Trophoblast cell (in vitro differentiated cells and primary cell): ENCODE results near the gene UNC13A.

Experiments used
- DNase-seq, 2 donors: peaks; one replicate each; pipeline ENCODE4 v3.0.0-alpha.2; 2016
- H2AFZ ChIP-seq: 2 replicates; pipeline ENCODE4 v1.6.1; 2013; ENCODE audit warnings: low read length, moderate library complexity, mild to moderate bottlenecking; ENCODE audit not compliant: insufficient read depth, poor library complexity
- H2AK5ac ChIP-seq: 2 replicates; pipeline ENCODE4 v1.6.1; 2013; ENCODE audit warnings: mild to moderate bottlenecking, low read length
- H2BK120ac ChIP-seq: 2 replicates; pipeline ENCODE4 v1.6.1; 2013; ENCODE audit warnings: low read length, mild to moderate bottlenecking, moderate library complexity; ENCODE audit not compliant: insufficient read depth, poor library complexity
- H2BK12ac ChIP-seq: 2 replicates; pipeline ENCODE4 v1.6.1; 2013; ENCODE audit warnings: mild to moderate bottlenecking, low read length, moderate library complexity
- H2BK5ac ChIP-seq: 2 replicates; pipeline ENCODE4 v1.6.1; 2013; ENCODE audit warnings: low read length, low read depth, moderate library complexity, mild to moderate bottlenecking; ENCODE audit not compliant: poor library complexity
- H3K14ac ChIP-seq: 2 replicates; pipeline ENCODE4 v1.6.1; 2013; ENCODE audit warnings: mild to moderate bottlenecking, low read length
- H3K18ac ChIP-seq: 2 replicates; pipeline ENCODE4 v1.6.1; 2013; ENCODE audit warnings: mild to moderate bottlenecking, low read length
- H3K23ac ChIP-seq: 2 replicates; pipeline ENCODE4 v1.6.1; 2013; ENCODE audit warnings: low read length
- H3K27ac ChIP-seq: 2 replicates; pipeline ENCODE4 v1.5.1; 2013; ENCODE audit warnings: low read depth, mild to moderate bottlenecking, inconsistent platforms, low read length, moderate library complexity
- H3K27me3 ChIP-seq: 2 replicates; pipeline ENCODE4 v1.6.1; 2013; ENCODE audit warnings: inconsistent platforms, mild to moderate bottlenecking, low read length, moderate library complexity; ENCODE audit not compliant: insufficient read depth
- H3K36me3 ChIP-seq, 2 experiments: 1 replicate in 1 of 2; 2 replicates in 1 of 2; pipeline ENCODE4 v1.6.1; 2013; ENCODE audit warnings: low read length in 2 of 2, mild to moderate bottlenecking in 2 of 2, moderate library complexity in 1 of 2; ENCODE audit not compliant: insufficient read depth in 2 of 2, control insufficient read depth in 1 of 2
- H3K4ac ChIP-seq: 2 replicates; pipeline ENCODE4 v1.6.1; 2013; ENCODE audit warnings: low read depth, mild to moderate bottlenecking, low read length, moderate library complexity
- H3K4me1 ChIP-seq, 2 experiments: 1 replicate in 1 of 2; 2 replicates in 1 of 2; pipeline ENCODE4 v1.6.1; 2013; ENCODE audit warnings: low read length in 2 of 2, mild to moderate bottlenecking in 2 of 2, moderate library complexity in 1 of 2; ENCODE audit not compliant: insufficient read depth in 2 of 2, control insufficient read depth in 1 of 2
- H3K4me2 ChIP-seq: 2 replicates; pipeline ENCODE4 v1.6.1; 2013; ENCODE audit warnings: inconsistent platforms, mild to moderate bottlenecking, low read length, moderate library complexity
- H3K4me3 ChIP-seq: 2 replicates; pipeline ENCODE4 v1.5.1; 2013; ENCODE audit warnings: mild to moderate bottlenecking, low read depth, low read length, inconsistent platforms
- H3K79me1 ChIP-seq: one replicate; pipeline ENCODE4 v1.6.1; 2013; ENCODE audit warnings: low read length
- H3K79me2 ChIP-seq: 2 replicates; pipeline ENCODE4 v1.6.1; 2013; ENCODE audit warnings: low read length, mild to moderate bottlenecking; ENCODE audit not compliant: control insufficient read depth, insufficient read depth, poor library complexity
- H3K9ac ChIP-seq: 2 replicates; pipeline ENCODE4 v1.6.1; 2013; ENCODE audit warnings: mild to moderate bottlenecking, low read length
- H3K9me3 ChIP-seq: 2 replicates; pipeline ENCODE4 v1.6.1; 2013; ENCODE audit warnings: low read depth, mild to moderate bottlenecking, control low read depth, inconsistent platforms, low read length; ENCODE audit not compliant: insufficient read depth
- H4K12ac ChIP-seq: 2 replicates; pipeline ENCODE4 v1.6.1; 2013; ENCODE audit warnings: low read depth, mild to moderate bottlenecking, low read length, moderate library complexity
- H4K8ac ChIP-seq: 2 replicates; pipeline ENCODE4 v1.6.1; 2013; ENCODE audit warnings: low read depth, mild to moderate bottlenecking, low read length, moderate library complexity
- H4K91ac ChIP-seq: one replicate; pipeline ENCODE4 v1.6.1; 2013; ENCODE audit warnings: low read depth, mild to moderate bottlenecking, low read length, moderate library complexity
- WGBS: extraction: QIAGEN DNeasy Blood & Tissue Kit; methylation state at CpG from one replicate; pipeline ENCODE4 v1.1.7; 2013; ENCODE audit warnings: missing lambda C conversion rate; ENCODE audit not compliant: insufficient read length, insufficient coverage; ENCODE audit errors: extremely low coverage; 5-methylcytosine and 5-hydroxymethylcytosine counted together

UNC13A gene

GRCh38 chr19:17618281-17618903, 69.8 kb downstream of the UNC13A start:
- no CpG with 5 or more reads among the region's 7 CpGs for WGBS

DNA sequence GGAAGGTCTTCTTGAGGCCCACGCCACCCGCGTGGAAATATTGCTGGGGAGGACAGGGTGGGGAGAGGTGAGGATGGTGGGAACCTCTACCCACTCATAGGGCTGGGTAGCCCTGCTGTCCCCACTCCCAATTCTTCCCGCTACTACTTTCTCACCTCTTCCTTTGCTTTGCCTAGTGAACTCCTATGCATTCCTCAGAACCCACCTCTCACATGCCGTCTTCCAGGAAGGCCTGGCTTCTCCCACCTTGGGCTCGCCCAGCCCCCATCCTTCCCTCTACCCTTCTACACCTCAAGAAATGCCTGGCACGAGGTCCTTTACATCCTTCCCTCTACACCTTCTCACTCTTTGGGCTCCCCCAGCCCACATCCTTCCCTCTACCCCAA, 70.4 kb downstream of the UNC13A start:
- Histone ChIP-seq H3K4me3 (no peak overlapping the region), H3K4ac (no peak overlapping the region), H4K8ac (no peak overlapping the region), H2AK5ac (no peak overlapping the region), H3K36me3 (no peaks in the 10 kb centered on the region), H3K79me1 (no peaks in the 10 kb centered on the region), H3K27ac (no peak overlapping the region), H3K4me1 (no peaks in the 10 kb centered on the region), H3K9me3 (peaks cover 6% of the 10 kb centered on the region), H2AFZ (no peak overlapping the region), H3K14ac (no peak overlapping the region), H3K9ac (no peak overlapping the region), H2BK120ac (no peak overlapping the region), H3K27me3 (no peaks in the 10 kb centered on the region), H3K79me2 (no peaks in the 10 kb centered on the region), H3K23ac (no peak overlapping the region), H4K91ac (no peak overlapping the region), H3K18ac (no peak overlapping the region), H2BK5ac (no peak overlapping the region), H2BK12ac (no peak overlapping the region), H4K12ac (no peak overlapping the region), H3K4me2 (no peak overlapping the region)
- no peak for DNase-seq
- WGBS, result no CpG with 5 or more reads among the region's 7 CpGs

More at GRCh38 chr19:17618281-17618903, 69.8 kb downstream of the UNC13A start:
- Histone ChIP-seq H2BK5ac (no peak overlapping the region), H2BK120ac (no peak overlapping the region), H3K18ac (no peak overlapping the region), H4K12ac (no peak overlapping the region), H3K4me2 (no peak overlapping the region), H4K8ac (no peak overlapping the region), H4K91ac (no peak overlapping the region), H3K4ac (no peak overlapping the region), H3K27ac (no peak overlapping the region), H3K23ac (no peak overlapping the region), H3K4me3 (no peak overlapping the region), H3K14ac (no peak overlapping the region), H3K9ac (no peak overlapping the region), H3K4me1 (no peaks in the 10 kb centered on the region), H3K27me3 (no peaks in the 10 kb centered on the region), H3K36me3 (no peaks in the 10 kb centered on the region), H2AK5ac (no peak overlapping the region), H3K79me2 (no peaks in the 10 kb centered on the region), H3K9me3 (peaks cover 6% of the 10 kb centered on the region), H2AFZ (no peak overlapping the region), H2BK12ac (no peak overlapping the region), H3K79me1 (no peaks in the 10 kb centered on the region)
- no peak for DNase-seq

DNA sequence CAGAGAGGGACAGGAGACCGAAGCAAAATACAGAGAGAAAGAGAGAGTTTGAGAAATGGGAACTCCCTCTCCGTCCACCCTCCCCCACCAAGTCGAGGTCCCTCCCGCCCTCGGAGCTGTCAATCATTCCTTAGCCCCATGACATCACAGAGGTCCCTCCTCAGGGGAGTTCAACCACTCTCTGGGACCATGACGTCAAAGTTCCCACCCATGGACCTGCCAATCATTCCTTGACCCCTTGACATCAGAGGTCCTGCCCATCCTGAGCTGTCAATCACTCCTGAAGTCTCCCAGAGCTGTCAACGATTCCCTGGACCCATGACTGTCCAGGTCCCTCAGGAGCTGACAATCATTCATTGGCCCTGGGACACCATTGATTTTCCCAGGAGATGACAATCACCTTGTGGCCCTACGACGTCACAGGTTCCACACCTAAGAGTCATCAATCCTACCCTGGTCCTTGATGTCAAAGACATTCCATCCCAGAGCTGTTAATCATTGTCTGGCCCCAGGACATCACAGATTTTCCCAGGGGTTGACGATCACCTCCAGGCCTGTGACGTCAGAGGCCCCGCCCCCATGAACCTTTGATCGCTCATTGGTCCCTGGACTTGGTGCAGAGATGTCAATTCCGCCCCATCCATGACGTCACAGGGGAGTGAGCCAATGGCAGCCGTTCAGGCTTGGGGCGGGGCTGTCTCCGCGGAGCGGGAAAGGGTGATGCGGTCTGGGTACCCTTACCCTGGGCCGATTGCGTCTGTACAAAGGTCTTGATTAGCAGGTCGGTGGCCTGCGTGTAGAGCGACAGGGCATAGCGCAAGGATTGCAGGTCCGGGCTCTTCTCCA, 71.0 kb downstream of the UNC13A start:
- H3K27me3 ChIP-seq, result no peaks in the 10 kb centered on the region
- no peak overlapping the region for H2BK12ac ChIP-seq
- no peak overlapping the region for H4K8ac ChIP-seq
- H2AFZ ChIP-seq, result no peak overlapping the region
- no peak overlapping the region for H2BK120ac ChIP-seq
- no peak overlapping the region for H3K27ac ChIP-seq
- no peak overlapping the region for H3K4me2 ChIP-seq
- no peak overlapping the region for H3K18ac ChIP-seq
- peaks cover 6% of the 10 kb centered on the region for H3K9me3 ChIP-seq
- DNase-seq, result peak; percentile 90 to 95
- no peaks in the 10 kb centered on the region for H3K79me2 ChIP-seq
- no peak overlapping the region for H3K4ac ChIP-seq
- no CpG with 5 or more reads among the region's 28 CpGs for WGBS
- H3K79me1 ChIP-seq, result no peaks in the 10 kb centered on the region
- no peak overlapping the region for H3K14ac ChIP-seq
- no peak overlapping the region for H3K23ac ChIP-seq
- no peak overlapping the region for H3K9ac ChIP-seq
- H3K4me3 ChIP-seq, result no peak overlapping the region
- no peak overlapping the region for H2AK5ac ChIP-seq
- no peak overlapping the region for H4K91ac ChIP-seq
- H2BK5ac ChIP-seq, result no peak overlapping the region
- no peaks in the 10 kb centered on the region for H3K36me3 ChIP-seq
- no peaks in the 10 kb centered on the region for H3K4me1 ChIP-seq
- no peak overlapping the region for H4K12ac ChIP-seq

GRCh38 chr19:17616686-17616960, 71.5 kb downstream of the UNC13A start:
- H3K36me3 ChIP-seq, result no peaks in the 10 kb centered on the region
- no peak overlapping the region for H3K18ac ChIP-seq
- H2BK5ac ChIP-seq, result no peak overlapping the region
- H4K8ac ChIP-seq, result no peak overlapping the region
- no peak overlapping the region for H2BK120ac ChIP-seq
- H3K79me2 ChIP-seq, result no peaks in the 10 kb centered on the region
- H3K27me3 ChIP-seq, result no peaks in the 10 kb centered on the region
- H3K14ac ChIP-seq, result no peak overlapping the region
- no peak overlapping the region for H3K4me2 ChIP-seq
- no peak overlapping the region for H2BK12ac ChIP-seq
- H2AFZ ChIP-seq, result no peak overlapping the region
- H3K27ac ChIP-seq, result no peak overlapping the region
- H3K9ac ChIP-seq, result no peak overlapping the region
- H2AK5ac ChIP-seq, result no peak overlapping the region
- H3K9me3 ChIP-seq, result peaks cover 4% of the 10 kb centered on the region
- DNase-seq, result no peak
- H3K4me3 ChIP-seq, result no peak overlapping the region
- no peaks in the 10 kb centered on the region for H3K79me1 ChIP-seq
- H3K4ac ChIP-seq, result no peak overlapping the region
- no peak overlapping the region for H4K91ac ChIP-seq
- WGBS, result no CpG with 5 or more reads among the region's 11 CpGs
- H4K12ac ChIP-seq, result no peak overlapping the region
- H3K4me1 ChIP-seq, result no peaks in the 10 kb centered on the region
- H3K23ac ChIP-seq, result no peak overlapping the region
